ENCODE results near the gene FRMD4A.
"Not testable (repeated sequence)": the region's sequence is repeated elsewhere in the genome, so short reads cannot be mapped to it uniquely, and the experiment has no call there.

Gene FRMD4A

DNA sequence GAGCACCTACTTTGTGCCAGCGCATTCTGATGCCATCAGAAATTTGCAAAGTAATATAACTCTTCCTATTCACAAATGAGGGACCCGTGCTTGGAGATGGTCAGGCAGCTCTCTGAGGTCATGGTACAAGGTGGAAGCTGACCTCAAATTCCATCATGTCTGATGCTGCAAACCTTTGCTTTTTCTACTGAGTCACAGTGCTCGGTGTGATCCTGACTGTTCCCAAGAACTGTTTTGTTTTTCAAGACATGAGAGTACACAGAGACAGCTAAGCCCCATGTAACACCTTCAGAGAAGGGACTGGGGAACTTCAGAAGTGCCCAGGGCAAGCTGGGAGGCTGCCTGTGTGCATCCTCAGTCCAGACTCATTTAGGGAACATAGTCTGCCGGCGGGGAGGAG is 111.3 kb downstream of the FRMD4A start:
- H3K4me2 ChIP-seq (ENCODE audit: low read length), result no peak overlapping the region
- H3K4me1 ChIP-seq (ENCODE audit: control insufficient read depth, low read length), result no peaks in the 10 kb centered on the region
- H3F3A ChIP-seq (ENCODE audit: control insufficient read depth, insufficient read depth), result no peaks in the 10 kb centered on the region
- H3K79me2 ChIP-seq (ENCODE audit: control insufficient read depth, low read length), result no peaks in the 10 kb centered on the region
- no peaks in the 10 kb centered on the region for H3K36me3 ChIP-seq (ENCODE audit: control insufficient read depth, low read length)
- no peak for TF ChIP-seq EZH2phosphoT487 (IDR thresholded peaks at IDR 0.05; ENCODE audit: borderline replicate concordance, low read length)
- TF ChIP-seq, protein P1, sequence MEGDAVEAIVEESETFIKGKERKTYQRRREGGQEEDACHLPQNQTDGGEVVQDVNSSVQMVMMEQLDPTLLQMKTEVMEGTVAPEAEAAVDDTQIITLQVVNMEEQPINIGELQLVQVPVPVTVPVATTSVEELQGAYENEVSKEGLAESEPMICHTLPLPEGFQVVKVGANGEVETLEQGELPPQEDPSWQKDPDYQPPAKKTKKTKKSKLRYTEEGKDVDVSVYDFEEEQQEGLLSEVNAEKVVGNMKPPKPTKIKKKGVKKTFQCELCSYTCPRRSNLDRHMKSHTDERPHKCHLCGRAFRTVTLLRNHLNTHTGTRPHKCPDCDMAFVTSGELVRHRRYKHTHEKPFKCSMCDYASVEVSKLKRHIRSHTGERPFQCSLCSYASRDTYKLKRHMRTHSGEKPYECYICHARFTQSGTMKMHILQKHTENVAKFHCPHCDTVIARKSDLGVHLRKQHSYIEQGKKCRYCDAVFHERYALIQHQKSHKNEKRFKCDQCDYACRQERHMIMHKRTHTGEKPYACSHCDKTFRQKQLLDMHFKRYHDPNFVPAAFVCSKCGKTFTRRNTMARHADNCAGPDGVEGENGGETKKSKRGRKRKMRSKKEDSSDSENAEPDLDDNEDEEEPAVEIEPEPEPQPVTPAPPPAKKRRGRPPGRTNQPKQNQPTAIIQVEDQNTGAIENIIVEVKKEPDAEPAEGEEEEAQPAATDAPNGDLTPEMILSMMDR (IDR thresholded peaks at IDR 0.05; ENCODE audit: low read depth, low read length, poor library complexity, severe bottlenecking), result no peak
- H3K9me2 ChIP-seq (replicated peaks; ENCODE audit: control insufficient read depth, low read length), result no peaks in the 10 kb centered on the region
- peaks cover 15% of the 10 kb centered on the region for H3K27me3 ChIP-seq (ENCODE audit: control insufficient read depth, low read length)
- no peak overlapping the region for H3K27ac ChIP-seq (ENCODE audit: low read depth, low read length)
- no peaks in the 10 kb centered on the region for H3K9me3 ChIP-seq (ENCODE audit: control insufficient read depth, insufficient read depth, low read length)
- no peaks in the 10 kb centered on the region for H4K20me1 ChIP-seq (ENCODE audit: control insufficient read depth, insufficient read depth, low read depth, low read length)
- H3K4me3 ChIP-seq (ENCODE audit: low read length), result no peak overlapping the region

DNA sequence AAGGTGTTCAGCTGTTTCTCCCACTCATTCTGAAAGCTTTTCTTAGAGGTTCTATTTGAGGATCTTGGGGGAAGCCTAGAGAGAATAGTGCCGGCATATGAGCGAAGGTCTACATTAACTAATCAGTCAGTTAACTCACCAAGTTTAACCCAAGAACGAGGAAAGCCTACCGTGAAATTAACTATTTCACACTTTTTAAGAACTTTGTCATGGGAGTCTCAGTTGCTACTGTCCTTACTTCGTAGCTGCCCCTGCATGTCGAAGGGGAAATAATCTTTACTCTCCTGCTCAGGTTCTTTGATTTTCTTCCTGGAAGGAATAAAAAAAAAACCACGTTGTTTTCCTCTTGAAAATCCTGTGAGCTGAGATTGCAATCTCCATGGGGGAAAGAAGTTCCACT is 115.1 kb downstream of the FRMD4A start:
- TF ChIP-seq EZH2phosphoT487 (IDR thresholded peaks at IDR 0.05; ENCODE audit: borderline replicate concordance, low read length), result no peak
- TF ChIP-seq, protein P1 (IDR thresholded peaks at IDR 0.05; ENCODE audit: low read depth, low read length, poor library complexity, severe bottlenecking), result no peak
- no peaks in the 10 kb centered on the region for H4K20me1 ChIP-seq (ENCODE audit: control insufficient read depth, insufficient read depth, low read depth, low read length)

DNA sequence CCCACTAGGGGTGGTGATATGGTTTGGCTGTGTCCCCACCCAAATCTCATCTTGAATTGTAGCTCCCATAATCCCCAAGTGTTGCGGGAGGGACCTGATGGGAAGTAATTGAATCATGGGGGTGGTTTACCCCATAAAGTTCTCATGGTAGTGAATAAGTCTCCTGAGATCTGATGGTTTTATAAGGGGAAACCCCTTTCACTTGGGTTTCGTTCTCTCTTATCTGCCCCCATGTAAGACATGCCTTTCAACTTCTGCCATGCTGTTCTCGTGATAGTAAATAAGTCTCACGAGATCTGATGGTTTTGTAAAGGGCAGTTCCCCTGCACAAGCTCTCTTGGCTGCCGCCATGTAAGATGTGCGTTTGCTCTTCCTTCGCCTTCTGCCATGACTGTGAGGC is 117.0 kb downstream of the FRMD4A start:
- not testable (repeated sequence) for H3K27ac ChIP-seq (ENCODE audit: low read depth, low read length); H4K20me1 ChIP-seq (ENCODE audit: control insufficient read depth, insufficient read depth, low read depth, low read length); H3K4me3 ChIP-seq (ENCODE audit: low read length); H3K4me2 ChIP-seq (ENCODE audit: low read length); H3K79me2 ChIP-seq (ENCODE audit: control insufficient read depth, low read length); H3K4me1 ChIP-seq (ENCODE audit: control insufficient read depth, low read length); H3K9me3 ChIP-seq (ENCODE audit: control insufficient read depth, insufficient read depth, low read length); H3F3A ChIP-seq (ENCODE audit: control insufficient read depth, insufficient read depth); H3K9me2 ChIP-seq (replicated peaks; ENCODE audit: control insufficient read depth, low read length); H3K36me3 ChIP-seq (ENCODE audit: control insufficient read depth, low read length)
- H3K27me3 ChIP-seq (ENCODE audit: control insufficient read depth, low read length), result peaks cover 20% of the 10 kb centered on the region

More for the DNA sequence above, 115.1 kb downstream of the FRMD4A start:
- Histone ChIP-seq H3K27me3 (ENCODE audit: control insufficient read depth, low read length) (peaks cover 20% of the 10 kb centered on the region), H3K4me2 (ENCODE audit: low read length) (no peak overlapping the region), H3K79me2 (ENCODE audit: control insufficient read depth, low read length) (no peaks in the 10 kb centered on the region), H3K9me2 (replicated peaks; ENCODE audit: control insufficient read depth, low read length) (no peaks in the 10 kb centered on the region), H3F3A (ENCODE audit: control insufficient read depth, insufficient read depth) (no peaks in the 10 kb centered on the region), H3K4me1 (ENCODE audit: control insufficient read depth, low read length) (no peaks in the 10 kb centered on the region), H3K9me3 (ENCODE audit: control insufficient read depth, insufficient read depth, low read length) (no peaks in the 10 kb centered on the region), H3K36me3 (ENCODE audit: control insufficient read depth, low read length) (no peaks in the 10 kb centered on the region), H3K27ac (ENCODE audit: low read depth, low read length) (no peak overlapping the region), H3K4me3 (ENCODE audit: low read length) (no peak overlapping the region)

DNA sequence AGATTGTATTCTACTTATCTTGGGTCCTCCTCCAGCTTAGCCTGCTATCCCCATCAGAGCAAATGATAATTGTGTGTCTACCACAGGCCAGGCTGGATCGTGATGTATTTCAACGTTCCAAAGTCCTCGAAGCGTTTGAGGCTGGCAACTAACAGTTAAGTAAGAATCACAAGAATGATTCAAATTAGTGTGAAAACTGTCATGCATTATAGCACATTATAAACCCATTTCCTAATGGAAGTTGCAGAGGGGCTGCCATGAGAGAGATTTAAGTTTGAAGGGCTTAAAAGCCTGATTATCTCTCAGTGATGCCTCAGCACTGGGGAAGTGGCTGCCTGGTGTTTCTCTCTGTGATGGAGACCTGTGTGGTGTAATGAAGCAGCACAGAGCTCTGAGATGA is 119.1 kb downstream of the FRMD4A start:
- Histone ChIP-seq H3F3A (ENCODE audit: control insufficient read depth, insufficient read depth) (no peaks in the 10 kb centered on the region), H3K9me2 (replicated peaks; ENCODE audit: control insufficient read depth, low read length) (no peaks in the 10 kb centered on the region), H3K79me2 (ENCODE audit: control insufficient read depth, low read length) (no peaks in the 10 kb centered on the region), H4K20me1 (ENCODE audit: control insufficient read depth, insufficient read depth, low read depth, low read length) (no peaks in the 10 kb centered on the region), H3K27ac (ENCODE audit: low read depth, low read length) (no peak overlapping the region), H3K27me3 (ENCODE audit: control insufficient read depth, low read length) (peaks cover 17% of the 10 kb centered on the region), H3K36me3 (ENCODE audit: control insufficient read depth, low read length) (no peaks in the 10 kb centered on the region), H3K4me3 (ENCODE audit: low read length) (no peak overlapping the region), H3K4me1 (ENCODE audit: control insufficient read depth, low read length) (no peaks in the 10 kb centered on the region), H3K9me3 (ENCODE audit: control insufficient read depth, insufficient read depth, low read length) (no peaks in the 10 kb centered on the region), H3K4me2 (ENCODE audit: low read length) (no peak overlapping the region)
- TF ChIP-seq EZH2phosphoT487 (IDR thresholded peaks at IDR 0.05; ENCODE audit: borderline replicate concordance, low read length), result no peak
- TF ChIP-seq, protein P1 (IDR thresholded peaks at IDR 0.05; ENCODE audit: low read depth, low read length, poor library complexity, severe bottlenecking), result no peak
